A673 (cell line): ENCODE measurements around the gene SMC3.

ENCODE experiments used
- CTCF ChIP-seq: fragments of 300-800, 200-600 bp; sonication (generic); conservative IDR thresholded peaks from 2 replicates; pipeline ENCODE4 v1.5.1; 2017; ENCODE audit warnings: low read depth, mild to moderate bottlenecking, antibody characterized with exemption, low read length, moderate library complexity, mixed read lengths
- EZH2 ChIP-seq: fragments of 200-600 bp; sonication (generic); IDR thresholded peaks from 2 replicates; pipeline ENCODE4 v1.6.1; 2017; ENCODE audit warnings: borderline replicate concordance, low read depth, mild to moderate bottlenecking, mixed read lengths, antibody characterized with exemption, low read length; ENCODE audit not compliant: poor library complexity, severe bottlenecking

DNA sequence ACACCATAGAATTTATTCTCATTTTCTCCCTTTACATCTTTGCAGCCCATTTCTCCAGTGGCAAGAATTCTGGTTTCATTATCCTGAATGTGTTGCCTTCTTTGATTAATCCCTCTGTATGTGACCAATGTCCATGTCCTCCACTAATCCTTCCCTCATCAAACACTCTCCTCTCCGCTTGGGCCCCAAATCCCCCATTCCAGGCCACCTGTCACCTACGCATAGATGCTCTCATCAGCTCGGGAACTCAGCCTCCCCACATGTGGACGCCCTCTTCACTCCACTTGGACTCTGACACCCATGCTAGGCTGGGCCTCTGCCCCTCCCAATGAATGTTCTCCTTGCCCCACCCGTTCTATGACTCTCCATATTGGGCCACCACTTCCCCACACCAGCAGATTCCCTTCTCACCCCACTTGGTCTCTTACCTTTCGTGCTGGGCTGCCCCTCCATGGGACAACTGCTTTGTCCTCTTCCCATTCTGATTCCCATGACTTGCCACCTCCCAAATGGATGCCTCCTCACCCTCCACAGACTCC is 57.9 kb downstream of the SMC3 start:
- TF ChIP-seq CTCF (no peak), EZH2 (no peak)
